ENCODE data around the gene GPS2.

GRCh38 chr17:7329374-7329996, 14.3 kb upstream of the GPS2 start:
- TF ChIP-seq POLR2A (IDR thresholded peaks at IDR 0.05) (peak in 1 of 2 donors; percentile 62), CTCF (IDR thresholded peaks at IDR 0.05) (peak in 3 of 12 donors; percentile 14 to 35 (median 35))

Measured in heart left ventricle (tissue), 13 donors.